HG03354 (cell line): Measurements from ENCODE around the gene EVC.
"Not testable (repeated sequence)": the region's sequence is repeated elsewhere in the genome, so short reads cannot be mapped to it uniquely, and the experiment has no call there.

ENCODE experiments used
- ATAC-seq: cut with Tn5 transposase; IDR thresholded peaks from one replicate; pipeline ENCODE4 v1.9.1; 2021; ENCODE audit warnings: mild to moderate bottlenecking; ENCODE audit not compliant: unreplicated experiment, poor library complexity, severe bottlenecking

The EVC gene

DNA sequence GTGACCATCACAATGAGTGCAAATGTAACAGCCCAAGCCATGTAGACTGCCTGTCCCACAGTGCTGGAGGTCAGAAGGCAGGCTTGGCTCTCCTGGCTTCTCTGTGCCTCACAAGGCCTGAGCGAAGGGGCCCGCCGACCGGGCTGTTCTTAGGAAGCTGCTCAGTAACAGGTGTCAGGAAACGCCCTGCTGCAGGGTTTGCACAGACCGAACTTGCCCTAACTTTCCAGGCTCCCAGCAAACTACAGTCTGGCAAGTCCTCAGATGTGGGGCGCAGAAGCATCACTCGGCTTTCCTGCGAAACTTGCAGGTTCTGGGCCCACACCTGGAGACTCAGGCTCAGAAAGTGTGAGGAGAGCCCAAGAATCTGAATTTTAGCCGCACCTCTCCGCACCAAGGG is 94.3 kb downstream of the EVC start:
- ATAC-seq: no peak

DNA sequence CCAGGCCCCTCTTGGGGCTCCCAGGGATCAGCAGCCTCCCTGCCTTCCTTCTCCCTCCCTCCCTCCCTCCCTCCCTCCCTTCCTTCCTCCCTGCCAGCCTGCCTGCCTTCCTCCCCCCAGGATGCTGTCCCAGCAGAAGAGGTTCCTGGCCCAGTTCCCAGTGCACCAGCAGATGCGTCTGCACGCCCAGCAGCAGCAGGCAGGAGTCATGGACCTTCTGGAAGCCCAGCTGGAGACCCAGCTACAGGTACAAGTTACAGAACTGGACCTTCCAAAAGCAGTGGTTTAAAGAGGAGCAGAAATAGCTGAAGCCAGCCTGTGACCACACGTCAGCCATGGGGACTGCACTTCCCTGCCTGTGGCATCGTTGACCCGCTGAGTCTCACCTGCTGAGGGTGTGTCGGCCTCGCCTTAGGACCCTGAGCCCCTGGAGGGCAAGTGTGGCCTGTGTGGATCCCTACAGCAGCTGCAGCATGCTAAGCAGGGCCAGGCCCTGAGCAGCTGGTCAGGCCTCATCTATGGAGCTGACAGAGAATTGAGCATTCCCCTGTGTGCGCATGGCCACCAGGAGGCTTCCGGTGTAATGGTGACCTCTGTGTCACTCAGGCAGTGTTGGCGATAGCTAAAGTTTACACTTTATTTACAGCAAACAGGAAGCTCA is 97.2 kb downstream of the EVC start:
- no peak for ATAC-seq

DNA sequence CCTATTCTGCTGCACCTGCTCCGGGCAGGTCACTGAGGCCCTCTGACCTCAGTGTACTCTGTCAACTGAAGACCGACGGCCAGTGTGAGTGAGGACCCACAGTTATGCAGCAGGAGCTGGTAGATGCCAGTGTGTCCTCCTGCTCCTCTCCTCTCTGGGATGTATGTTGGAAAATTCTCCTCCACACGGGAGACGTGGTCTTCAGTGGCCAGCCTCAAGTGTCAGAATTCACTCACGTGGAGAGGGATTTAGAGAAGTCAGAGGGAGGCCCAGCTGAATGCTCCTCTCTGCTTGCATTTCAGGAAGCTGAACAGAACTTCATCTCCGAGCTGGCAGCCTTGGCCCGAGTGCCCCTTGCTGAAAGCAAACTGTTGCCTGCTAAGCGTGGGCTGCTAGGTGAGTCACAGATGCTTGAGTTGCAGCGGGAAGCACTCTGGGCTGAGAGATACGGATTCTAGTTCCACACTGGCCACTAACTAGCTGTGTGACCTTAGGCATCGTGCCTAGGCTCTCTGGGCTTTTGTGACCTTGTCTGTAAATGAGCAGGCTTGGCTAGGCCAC is 98.3 kb downstream of the EVC start:
- ATAC-seq: no peak

DNA sequence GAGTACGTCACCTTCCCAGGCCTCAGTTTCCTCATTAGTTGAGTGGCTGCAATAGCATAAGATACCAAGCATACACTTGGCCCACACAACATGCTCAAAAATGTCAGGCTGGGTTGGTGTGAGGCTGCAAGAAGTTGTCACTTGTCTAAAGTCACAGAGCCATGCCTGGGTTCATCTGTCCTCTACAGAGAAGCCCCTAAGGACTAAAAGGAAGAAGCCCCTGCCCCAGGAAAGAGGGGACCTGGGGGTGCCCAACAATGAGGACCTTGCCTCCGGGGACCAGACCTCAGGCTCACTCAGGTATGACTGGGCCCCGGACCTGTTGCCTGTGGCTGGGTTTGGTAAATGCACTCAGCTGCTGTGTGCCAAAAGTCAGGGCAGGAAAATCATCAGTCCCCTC is 99.2 kb downstream of the EVC start:
- no peak for ATAC-seq

DNA sequence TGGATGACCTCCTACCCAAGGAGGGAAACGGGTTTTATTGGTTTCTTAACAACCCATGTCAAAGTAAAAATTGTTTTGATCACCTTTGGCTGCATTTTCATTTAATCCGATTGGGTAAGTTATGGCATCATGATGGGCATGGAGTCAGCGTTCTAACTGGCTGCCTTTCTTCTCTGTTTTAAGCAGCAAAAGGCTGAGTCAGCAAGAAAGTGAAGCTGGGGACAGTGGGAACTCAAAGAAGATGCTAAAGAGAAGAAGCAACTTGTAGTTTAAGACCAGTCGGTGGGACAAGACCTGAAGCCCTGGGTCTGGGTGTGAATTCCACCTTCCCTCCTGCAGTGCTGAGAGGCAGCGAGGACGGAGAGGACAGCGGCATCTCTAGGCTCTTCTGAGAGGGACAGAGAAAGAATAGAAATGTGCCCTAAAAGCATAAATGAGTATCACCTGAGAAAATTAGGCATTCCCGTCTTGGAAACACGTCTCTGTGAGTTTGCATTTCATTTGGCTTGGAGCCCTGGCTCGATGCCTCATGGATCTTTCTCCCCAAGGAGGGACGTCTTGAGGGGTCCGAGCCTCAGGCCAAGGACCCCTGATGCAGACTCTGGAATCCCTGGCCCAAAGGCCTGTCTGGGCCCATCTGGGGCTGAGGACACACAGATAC is 99.9 kb downstream of the EVC start:
- ATAC-seq: no peak

DNA sequence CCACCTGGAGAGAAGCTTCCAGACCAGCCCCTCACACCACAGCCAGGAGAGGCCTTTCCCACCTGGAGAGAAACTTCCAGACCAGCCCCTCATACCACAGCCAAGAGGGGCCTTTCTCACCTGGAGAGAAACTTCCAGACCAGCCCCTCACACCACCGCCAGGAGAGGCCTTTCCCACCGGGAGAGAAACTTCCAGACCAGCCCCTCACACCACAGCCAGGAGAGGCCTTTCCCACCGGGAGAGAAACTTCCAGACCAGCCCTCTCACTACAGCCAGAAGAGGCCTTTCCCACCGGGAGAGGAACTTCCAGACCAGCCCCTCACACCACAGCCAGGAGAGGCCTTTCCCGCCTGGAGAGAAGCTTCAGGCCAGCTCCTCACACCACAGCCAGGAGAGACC is 101.1 kb downstream of the EVC start:
- ATAC-seq: not testable (repeated sequence)

DNA sequence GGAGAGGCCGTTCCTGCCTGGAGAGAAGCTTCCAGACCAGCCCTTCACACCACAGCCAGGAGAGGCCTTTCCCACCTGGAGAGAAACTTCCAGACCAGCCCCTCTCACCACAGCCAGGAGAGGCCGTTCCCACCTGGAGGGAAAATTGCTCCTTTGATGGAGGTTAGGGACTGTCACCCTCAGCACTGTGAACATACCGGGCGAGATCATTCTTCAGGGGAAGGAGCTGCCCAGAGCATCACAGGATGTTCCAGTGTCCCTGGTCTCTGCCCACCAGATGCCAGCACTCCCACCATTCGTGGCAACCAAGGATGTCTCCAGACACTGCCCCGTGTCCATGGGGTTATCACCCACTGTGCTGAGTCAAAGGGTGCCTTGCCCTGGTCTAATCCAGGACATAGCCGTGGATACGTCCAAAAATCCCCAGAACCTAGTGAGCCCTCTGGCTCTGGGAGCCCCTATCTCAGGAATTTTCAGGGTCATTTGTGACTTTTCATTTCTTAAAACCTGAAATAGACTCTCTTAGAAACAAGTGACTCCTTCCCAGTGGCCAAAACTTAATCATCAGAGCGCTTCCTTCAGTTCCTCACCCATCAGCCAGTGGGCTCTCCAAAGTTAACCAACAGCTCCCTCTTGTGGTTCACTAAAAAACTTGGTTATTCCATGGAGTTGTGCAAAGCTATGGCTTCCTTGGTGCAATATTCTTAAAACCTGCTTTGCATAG is 101.7 kb downstream of the EVC start:
- no peak for ATAC-seq

DNA sequence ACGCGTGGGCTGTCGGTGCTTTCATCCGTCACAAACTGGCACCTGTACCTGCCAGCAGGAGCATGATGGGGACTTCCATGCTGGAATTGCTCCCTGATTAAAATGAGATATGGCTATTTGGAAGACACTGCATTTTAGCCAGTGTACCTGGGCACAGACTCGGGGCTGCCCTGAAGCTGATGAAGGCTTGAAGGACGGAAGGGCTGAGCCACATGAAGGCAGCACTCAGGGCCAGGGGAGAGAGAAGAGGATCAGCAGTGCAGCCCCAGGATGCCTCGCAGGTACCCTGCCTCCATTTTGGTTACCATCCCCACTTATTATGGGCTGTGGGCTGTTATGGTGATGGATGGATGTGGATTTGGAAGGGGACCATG is 102.9 kb downstream of the EVC start:
- no peak for ATAC-seq

DNA sequence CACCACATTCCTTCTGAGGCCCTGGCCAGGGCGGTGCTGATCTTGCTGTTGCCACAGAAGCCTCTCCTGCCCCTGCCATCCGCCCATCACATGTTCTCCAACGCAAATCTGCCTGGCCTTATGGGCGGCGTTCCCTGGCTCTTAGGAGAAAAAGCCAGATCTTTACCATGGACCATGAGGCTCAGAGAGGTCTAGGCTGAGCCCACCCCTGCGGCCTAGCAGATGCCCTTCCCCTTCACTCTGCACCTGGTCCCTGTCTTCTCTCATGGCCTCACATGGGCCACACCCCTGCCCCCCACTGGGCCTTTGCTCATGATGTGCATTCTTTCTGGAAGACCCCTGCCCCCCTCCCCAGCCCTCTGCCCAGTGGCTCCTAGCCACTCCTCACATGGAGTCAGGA is 103.4 kb downstream of the EVC start:
- no peak for ATAC-seq

DNA sequence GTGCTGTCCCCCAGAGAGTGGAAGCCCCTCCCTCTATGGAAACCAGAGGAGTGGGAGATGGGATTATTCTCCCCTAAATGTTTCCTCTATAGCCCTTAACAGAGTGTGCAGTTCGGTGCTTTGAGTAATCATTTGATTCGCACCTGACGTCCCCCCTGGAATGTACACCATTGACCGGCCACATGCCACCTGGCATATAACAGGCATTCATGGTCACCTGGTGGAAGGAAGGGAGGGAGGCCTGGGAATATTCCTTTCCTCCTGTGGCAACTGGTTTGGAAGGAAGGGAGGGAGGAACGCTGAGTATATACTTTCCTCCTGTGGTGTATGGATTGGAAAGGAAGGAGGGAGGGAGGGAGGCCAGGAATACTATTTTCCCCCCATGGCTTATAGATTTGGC is 104.6 kb downstream of the EVC start:
- ATAC-seq: no peak

DNA sequence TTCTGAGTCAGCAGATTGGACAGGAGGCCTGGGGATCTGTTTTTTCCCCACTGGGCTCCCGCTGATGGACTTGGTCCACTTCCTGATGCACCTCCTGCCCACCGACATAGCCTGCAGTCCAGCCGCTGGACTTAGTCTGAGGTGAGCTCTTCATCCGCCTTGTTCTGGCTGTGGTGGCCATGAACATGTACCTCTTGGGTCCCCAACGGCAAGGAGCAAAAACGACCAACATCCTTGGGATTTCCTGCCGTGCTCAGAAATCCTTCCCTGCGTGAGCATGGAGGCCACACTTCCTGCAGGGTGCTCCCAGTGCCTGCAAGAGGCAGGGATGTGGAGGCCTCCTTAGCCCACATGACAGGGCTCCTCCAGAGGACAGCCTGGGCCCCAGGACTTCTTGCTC is 105.1 kb downstream of the EVC start:
- no peak for ATAC-seq

DNA sequence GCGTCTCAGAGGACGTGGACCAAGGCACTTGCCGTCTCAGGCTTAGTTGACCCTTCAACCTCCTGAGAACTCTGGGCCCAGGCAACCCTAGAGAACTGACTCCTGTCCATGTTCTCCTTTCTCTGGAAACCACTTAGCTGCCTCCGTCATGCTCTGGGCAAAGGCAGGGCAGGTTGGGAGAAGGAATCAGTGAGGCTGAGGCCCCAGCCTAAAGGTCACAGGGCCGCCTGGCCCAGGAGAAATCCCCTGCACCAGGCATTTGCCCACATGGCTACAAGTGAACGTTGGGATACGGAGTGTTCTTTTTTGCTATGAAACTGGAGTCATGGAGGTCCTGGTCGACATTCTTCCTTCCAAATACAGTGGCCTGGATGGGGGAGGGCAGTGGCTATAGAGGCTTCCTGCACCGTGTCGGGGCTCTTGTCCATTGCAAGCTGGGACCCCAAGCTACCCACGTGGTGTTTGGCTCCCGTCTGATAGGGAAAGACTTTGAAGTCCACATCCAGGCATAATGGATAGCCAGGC is 105.9 kb downstream of the EVC start:
- ATAC-seq: no peak

DNA sequence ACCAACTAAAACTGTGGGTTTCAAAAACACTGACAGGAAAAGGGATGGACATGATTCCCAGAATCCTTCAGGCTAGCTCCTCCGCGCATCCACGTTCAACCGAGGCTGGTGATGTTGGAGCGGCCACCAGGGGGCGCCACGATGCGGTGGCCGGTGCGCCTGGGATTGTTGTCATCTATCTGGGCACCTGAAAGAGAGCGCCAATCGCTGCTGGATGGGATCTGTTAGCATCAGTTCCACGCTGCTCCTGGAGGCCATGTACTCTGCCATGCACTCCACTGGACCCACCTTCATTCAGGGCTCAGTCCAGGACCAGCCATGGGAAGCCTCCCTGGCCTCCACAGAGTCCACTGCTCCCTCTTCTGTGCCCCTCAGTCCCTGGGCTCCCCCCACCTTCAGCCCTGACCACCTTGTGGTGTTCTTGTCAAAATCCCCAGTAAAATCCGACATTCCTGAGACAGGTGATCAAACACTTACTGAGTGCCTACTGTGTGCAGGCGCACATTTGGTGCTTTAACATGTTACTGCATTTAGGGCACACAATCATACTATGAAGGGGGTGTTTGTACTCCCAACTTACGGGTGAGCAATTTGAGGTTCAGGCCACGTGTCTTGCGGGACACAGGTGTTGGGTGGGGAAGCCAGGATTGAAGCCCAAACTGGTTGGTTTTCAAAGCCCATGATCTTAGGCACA is 110.8 kb downstream of the EVC start:
- ATAC-seq: no peak

DNA sequence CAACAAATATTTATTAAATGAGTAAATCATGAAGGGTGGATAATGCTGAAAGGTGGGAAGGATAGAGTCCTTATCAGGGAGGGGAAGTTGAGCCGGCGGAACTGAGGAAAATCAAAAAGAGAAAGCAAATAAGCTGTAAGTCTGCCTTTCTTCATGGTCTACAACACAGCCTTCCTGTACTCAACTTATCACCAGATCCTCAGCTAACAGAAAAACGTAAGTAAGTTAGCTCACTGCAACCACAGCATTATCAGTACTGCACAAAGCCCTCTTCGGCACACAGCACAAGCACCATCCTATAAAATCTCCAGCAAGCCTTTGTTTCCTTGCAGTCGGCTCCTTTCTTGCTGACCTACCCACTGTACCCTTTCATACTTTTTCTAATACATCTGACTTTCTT is 111.6 kb downstream of the EVC start:
- ATAC-seq: no peak

DNA sequence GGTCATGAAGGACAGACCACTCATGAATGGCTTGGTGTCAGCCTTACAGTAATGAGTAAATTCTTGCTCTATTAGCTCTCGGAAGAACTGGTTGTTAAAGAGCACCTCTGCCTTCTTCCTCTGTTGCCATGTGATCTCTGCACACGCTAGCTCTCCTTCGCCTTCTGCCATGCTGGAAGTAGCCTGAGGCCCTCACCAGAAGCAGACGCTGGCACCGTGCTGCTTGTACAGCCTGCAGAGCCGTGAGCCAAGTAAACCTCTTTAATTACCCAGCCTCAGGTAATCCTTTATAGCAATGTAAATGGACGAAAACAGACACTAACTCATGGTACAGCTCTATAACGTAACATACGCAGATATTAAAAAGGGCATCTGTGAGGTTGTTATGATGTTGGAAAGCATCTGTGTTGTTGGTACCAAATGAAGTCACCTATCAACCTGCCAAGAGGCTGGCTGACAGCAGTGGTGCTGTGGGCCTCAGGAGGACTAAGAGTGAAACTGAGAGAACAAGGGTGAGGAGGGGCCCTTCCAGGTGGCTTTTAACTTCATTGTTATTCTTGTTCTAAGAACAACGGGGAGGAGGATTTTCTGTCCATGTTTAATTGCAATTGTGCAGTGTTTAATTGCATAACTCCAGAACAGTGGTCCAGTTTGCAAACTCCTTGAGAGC is 112.7 kb downstream of the EVC start:
- no peak for ATAC-seq

DNA sequence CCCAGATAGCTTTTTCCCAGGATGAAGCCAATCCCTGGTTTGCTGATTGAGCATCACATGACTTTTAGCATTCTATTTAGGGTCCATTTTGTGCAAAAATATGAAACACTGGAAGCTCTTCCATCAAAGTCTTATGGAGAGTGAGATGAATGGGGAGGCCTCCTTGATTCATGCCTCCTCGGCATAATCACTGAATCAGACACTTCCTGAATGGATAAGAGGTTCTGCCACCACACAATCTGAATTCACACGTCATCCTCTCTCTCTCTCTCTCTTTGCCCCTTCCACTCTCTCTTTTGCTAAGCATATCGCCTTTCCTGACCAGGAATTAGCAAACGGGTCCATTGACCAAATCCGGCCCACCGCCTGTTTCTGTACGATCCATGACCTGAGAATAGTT is 113.2 kb downstream of the EVC start:
- no peak for ATAC-seq

DNA sequence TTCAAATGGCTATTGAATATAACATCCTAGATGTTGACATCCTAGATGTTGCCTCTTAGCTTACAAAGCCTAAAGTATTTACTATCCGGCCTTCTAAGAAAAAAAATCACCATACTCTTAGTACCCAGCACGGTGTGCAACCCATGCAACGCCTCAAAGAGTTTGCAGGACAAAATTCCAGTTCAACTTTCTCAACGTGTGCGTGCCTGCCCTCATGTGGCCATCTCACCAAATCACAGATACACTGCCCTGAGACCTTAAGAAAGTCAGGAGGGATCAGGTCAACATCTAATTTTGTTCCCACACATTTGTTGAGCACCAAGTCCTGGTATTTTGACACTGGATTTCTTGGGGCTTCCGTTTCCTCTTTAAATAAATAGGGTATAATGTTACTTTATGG is 113.6 kb downstream of the EVC start:
- no peak for ATAC-seq

DNA sequence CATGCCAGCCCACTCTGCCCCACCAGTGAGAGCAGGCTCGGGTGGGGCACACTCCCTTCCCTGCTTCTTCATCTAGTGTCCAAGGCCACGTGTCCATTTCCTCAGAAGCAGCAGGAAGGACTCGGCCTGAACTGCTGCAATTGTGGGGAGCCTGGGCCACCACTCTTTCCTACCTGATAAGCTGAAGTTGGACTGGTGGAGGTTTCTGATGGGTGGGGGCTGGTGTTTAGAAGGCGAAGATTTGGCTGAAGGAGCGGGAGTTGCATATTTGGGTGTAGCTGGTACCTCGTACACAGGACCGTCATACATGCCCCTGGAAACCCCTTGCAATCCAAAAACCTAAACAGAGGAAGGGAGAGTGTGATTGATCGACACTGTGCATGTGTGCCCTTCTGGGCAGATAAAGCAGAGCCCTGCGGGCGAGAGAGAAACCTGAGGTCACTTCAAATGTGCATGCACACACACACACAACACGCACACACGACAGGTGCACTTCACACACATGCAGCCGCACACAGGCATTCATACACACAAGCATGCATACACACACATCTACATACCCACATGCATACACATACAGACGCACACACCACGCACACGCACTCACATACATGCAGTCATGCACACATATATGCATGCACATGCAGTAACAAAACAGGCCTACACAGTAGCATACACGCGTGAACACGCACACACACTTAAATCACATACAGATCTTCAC is 114.5 kb downstream of the EVC start:
- ATAC-seq: no peak
